H1 (cell line): Measurements from ENCODE around the gene MROH8. TPM values are rescaled to one million over a fixed set of nuclear protein-coding genes. Genes with fewer than 3 reads are reported as not detected.

Experiments used
- CTCF ChIA-PET: fragments of 300-600 bp; sonication (Branson Sonifier 250); formaldehyde crosslinking; loops from one replicate; lab custom pipeline; 2021; ENCODE audit not compliant: partially characterized antibody; lab: Charles Lee
- POLR2A ChIA-PET: fragments of 300-600 bp; sonication (Branson Sonifier 250); formaldehyde crosslinking; loops from one replicate; lab custom pipeline; 2021; ENCODE audit warnings: inconsistent platforms; ENCODE audit not compliant: partially characterized antibody; lab: Charles Lee
- DNase-seq, 2 experiments: peaks; one replicate each; pipeline versions ENCODE4 v3.0.0 to v3.0.0-alpha.2; 2010 to 2022; ENCODE audit warnings: low spot score in 2 of 2, low read depth in 1 of 2, mixed read lengths in 1 of 2
- FAIRE-seq: peaks from 2 replicates; lab custom pipeline; 2011; peaks lifted over from hg19 to GRCh38; lab: Jason Lieb, UNC
- H2AFZ ChIP-seq: 2 replicates; pipeline ENCODE4 v1.8.1; 2012; ENCODE audit warnings: low read length, inconsistent platforms
- H2AK5ac ChIP-seq: 2 replicates; pipeline ENCODE4 v1.6.1; 2013; ENCODE audit warnings: low read depth, low read length
- H2BK120ac ChIP-seq: replicated peaks from 2 replicates; pipeline ENCODE3; 2013; ENCODE audit warnings: low read depth, low read length, inconsistent platforms
- H2BK12ac ChIP-seq: 2 replicates; pipeline ENCODE4 v1.6.1; 2013; ENCODE audit warnings: low read depth, low read length
- H2BK15ac ChIP-seq: 2 replicates; pipeline ENCODE4 v1.6.1; 2013; ENCODE audit warnings: low read length
- H2BK20ac ChIP-seq: 2 replicates; pipeline ENCODE4 v1.6.1; 2013; ENCODE audit warnings: low read length
- H2BK5ac ChIP-seq: 2 replicates; pipeline ENCODE4 v1.6.1; 2013; ENCODE audit warnings: low read depth, low read length
- H3K14ac ChIP-seq: 2 replicates; pipeline ENCODE4 v1.6.1; 2013; ENCODE audit warnings: inconsistent platforms; ENCODE audit not compliant: insufficient read length
- H3K18ac ChIP-seq: 2 replicates; pipeline ENCODE4 v1.6.1; 2013; ENCODE audit warnings: low read length; ENCODE audit errors: extremely low read depth
- H3K23ac ChIP-seq: 2 replicates; pipeline ENCODE4 v1.6.1; 2013; ENCODE audit warnings: inconsistent platforms; ENCODE audit not compliant: insufficient read length
- H3K23me2 ChIP-seq: 2 replicates; pipeline ENCODE4 v1.6.1; 2013; ENCODE audit warnings: low read depth, low read length
- H3K27ac ChIP-seq: 2 replicates; pipeline ENCODE4 v1.6.1; 2011; ENCODE audit warnings: low read depth, low read length, inconsistent platforms
- H3K27me3 ChIP-seq, 4 experiments: replicated peaks in 1 of 4; 1 replicate in 1 of 4; 2 replicates in 3 of 4; pipeline versions ENCODE4 v1.6.1 to v1.8.1; 2011 to 2013; ENCODE audit warnings: low read length in 3 of 4, mild to moderate bottlenecking in 3 of 4, inconsistent platforms in 2 of 4, mixed read lengths in 2 of 4, moderate library complexity in 1 of 4; ENCODE audit not compliant: control insufficient read depth in 3 of 4, insufficient read depth in 3 of 4; ENCODE audit errors: extremely low read depth in 1 of 4
- H3K36me3 ChIP-seq, 4 experiments: 2 replicates each; pipeline versions ENCODE4 v1.6.1 to v1.8.1; 2011 to 2013; ENCODE audit warnings: mild to moderate bottlenecking in 4 of 4, low read length in 3 of 4, moderate library complexity in 2 of 4, control low read depth in 1 of 4, inconsistent platforms in 1 of 4; ENCODE audit not compliant: insufficient read depth in 4 of 4, control insufficient read depth in 2 of 4
- H3K4ac ChIP-seq: replicated peaks from 2 replicates; pipeline ENCODE3; 2013; ENCODE audit warnings: low read length, low read depth, mixed read lengths, inconsistent platforms; ENCODE audit not compliant: insufficient read length
- H3K4me1 ChIP-seq, 4 experiments: replicated peaks in 1 of 4; 1 replicate in 1 of 4; 2 replicates in 3 of 4; pipeline versions ENCODE4 v1.6.1 to v1.8.1; 2011 to 2013; ENCODE audit warnings: low read length in 3 of 4, inconsistent platforms in 2 of 4, mixed read lengths in 1 of 4; ENCODE audit not compliant: insufficient read depth in 4 of 4, control insufficient read depth in 3 of 4
- H3K4me2 ChIP-seq, 2 experiments: 2 replicates each; pipeline versions ENCODE4 v1.6.1 to v1.8.1; 2011 to 2013; ENCODE audit warnings: low read depth in 2 of 2, low read length in 2 of 2, control low read depth in 1 of 2, inconsistent platforms in 1 of 2, mild to moderate bottlenecking in 1 of 2; ENCODE audit not compliant: insufficient read depth in 1 of 2
- H3K4me3 ChIP-seq, 4 experiments: fragments of 200-600, 300-600 bp in 1 of 4; sonication (generic), shearing (Covaris generic), sonication (Bioruptor Twin) in 1 of 4; 2 replicates each; pipeline versions ENCODE4 v1.5.1 to v1.8.1; 2011 to 2016; ENCODE audit warnings: low read length in 4 of 4, low read depth in 3 of 4, control low read depth in 2 of 4, inconsistent platforms in 2 of 4, mild to moderate bottlenecking in 2 of 4, mixed read lengths in 1 of 4, moderate library complexity in 1 of 4; ENCODE audit not compliant: insufficient read depth in 2 of 4; ENCODE audit errors: extremely low read depth in 1 of 4
- H3K56ac ChIP-seq: replicated peaks from 2 replicates; pipeline ENCODE3; 2013; ENCODE audit warnings: low read depth, mild to moderate bottlenecking, mixed read lengths, low read length, inconsistent platforms; ENCODE audit not compliant: insufficient read length
- H3K79me1 ChIP-seq: 2 replicates; pipeline ENCODE4 v1.6.1; 2013; ENCODE audit warnings: low read depth, low read length, control low read depth
- H3K79me2 ChIP-seq, 2 experiments: 2 replicates each; pipeline versions ENCODE4 v1.6.1 to v1.8.1; 2012 to 2013; ENCODE audit warnings: low read length in 2 of 2, mild to moderate bottlenecking in 2 of 2, inconsistent platforms in 1 of 2; ENCODE audit not compliant: insufficient read depth in 2 of 2, control insufficient read depth in 1 of 2
- H3K9ac ChIP-seq, 4 experiments: replicated peaks in 1 of 4; 1 replicate in 1 of 4; 2 replicates in 3 of 4; pipeline versions ENCODE4 v1.6.1 to v1.8.1; 2011 to 2013; ENCODE audit warnings: low read depth in 3 of 4, low read length in 3 of 4, control low read depth in 2 of 4, mild to moderate bottlenecking in 2 of 4, moderate library complexity in 2 of 4, inconsistent platforms in 1 of 4; ENCODE audit errors: extremely low read depth in 1 of 4
- H3K9me3 ChIP-seq, 2 experiments: 2 replicates each; pipeline versions ENCODE4 v1.6.1 to v1.8.1; 2012 to 2013; ENCODE audit warnings: mild to moderate bottlenecking in 2 of 2, moderate library complexity in 2 of 2, control low read depth in 1 of 2, inconsistent platforms in 1 of 2, low read depth in 1 of 2, low read length in 1 of 2, mixed read lengths in 1 of 2; ENCODE audit not compliant: insufficient read depth in 2 of 2
- H4K20me1 ChIP-seq, 2 experiments: replicated peaks in 1 of 2; 2 replicates each; pipeline versions ENCODE3 to v1.8.1; 2011 to 2013; ENCODE audit warnings: inconsistent platforms in 2 of 2, low read length in 2 of 2, mild to moderate bottlenecking in 1 of 2; ENCODE audit not compliant: insufficient read depth in 2 of 2, control insufficient read depth in 1 of 2
- H4K5ac ChIP-seq: 2 replicates; pipeline ENCODE4 v1.6.1; 2013; ENCODE audit warnings: low read length, low read depth, mixed read lengths, inconsistent platforms; ENCODE audit not compliant: insufficient read length
- H4K8ac ChIP-seq: 2 replicates; pipeline ENCODE4 v1.8.0; 2013; ENCODE audit warnings: mild to moderate bottlenecking, moderate library complexity, low read length, inconsistent platforms; ENCODE audit not compliant: insufficient read depth; ENCODE audit errors: extremely low read depth
- H4K91ac ChIP-seq: replicated peaks from 2 replicates; pipeline ENCODE3; 2013; ENCODE audit warnings: low read length, mixed read lengths, inconsistent platforms; ENCODE audit not compliant: insufficient read length
- ASH2L ChIP-seq: fragments of 200-600, 300-600 bp; sonication (generic); IDR thresholded peaks from one replicate; pipeline ENCODE4 v1.7.1; 2017; ENCODE audit warnings: low read length
- EGR1 ChIP-seq: IDR thresholded peaks from 2 replicates; pipeline ENCODE4 v1.6.1; 2011; ENCODE audit warnings: low read depth, low read length, borderline replicate concordance
- JUND ChIP-seq: IDR thresholded peaks from 2 replicates; pipeline ENCODE4 v1.6.1; 2011; ENCODE audit warnings: mild to moderate bottlenecking, improper control_type of control experiment, low read length
- MAFK ChIP-seq: IDR thresholded peaks from 2 replicates; pipeline ENCODE4 v1.6.1; 2012; ENCODE audit warnings: low read depth, mild to moderate bottlenecking, improper control_type of control experiment, low read length
- NRF1 ChIP-seq: IDR thresholded peaks from 2 replicates; pipeline ENCODE4 v1.6.1; 2011; ENCODE audit warnings: mild to moderate bottlenecking, low read depth, low read length, improper control_type of control experiment
- ZNF274 ChIP-seq: IDR thresholded peaks from 2 replicates; pipeline ENCODE4 v1.7.0; 2012; ENCODE audit warnings: low read length, borderline replicate concordance; ENCODE audit errors: extremely low read depth
- WGBS, 2 experiments: shearing (Covaris generic) in 1 of 2; methylation state at CpG; one replicate each; pipeline versions ENCODE4 v1.1.6 to v1.1.7; 2013 to 2015; ENCODE audit warnings: low lambda C conversion rate in 2 of 2, mixed read lengths in 2 of 2, inconsistent platforms in 1 of 2, low coverage in 1 of 2, missing lambda C conversion rate in 1 of 2; ENCODE audit not compliant: insufficient replicate concordance in 2 of 2, insufficient coverage in 1 of 2, insufficient read length in 1 of 2; ENCODE audit errors: extremely low coverage in 1 of 2, missing lambda C conversion rate in 1 of 2; 5-methylcytosine and 5-hydroxymethylcytosine counted together
- polyA plus RNA-seq, 7 experiments: library from polyadenylated mRNA; depleted of rRNA in 3 of 7; stranded (reverse) in 5 of 7; unstranded in 2 of 7; fragments of >200 nt in 5 of 7; fragments of 200-250 nt in 2 of 7; gene quantifications; 1 replicate in 5 of 7; 2 replicates in 1 of 7; 4 replicates in 1 of 7; pipeline versions ENCODE4 v1.2.1 to v1.2.3, GENCODE V29; 2011 to 2013; ENCODE audit warnings: missing spikeins in 2 of 7, mixed read lengths in 2 of 7
- total RNA-seq: library from RNA; stranded (reverse); fragmentation: NEBNext Ultra II Directional; extraction: Animal tissue kit (Norgen Biotek cat#: 25700); gene quantifications from 2 replicates; pipeline ENCODE4 v1.2.1, GENCODE V29; 2021
- TF ChIP-seq, protein P1 (sequence below): IDR thresholded peaks from 2 replicates; pipeline ENCODE4 v1.6.1; 2011; ENCODE audit warnings: low read length, improper control_type of control experiment

The MROH8 gene
- total and polyA plus RNA-seq, 2 of the 8 experiments (the other 6 are each of a cell fraction or from before 2014, with no cell fraction given): 0.50 to 0.86 TPM

DNA sequence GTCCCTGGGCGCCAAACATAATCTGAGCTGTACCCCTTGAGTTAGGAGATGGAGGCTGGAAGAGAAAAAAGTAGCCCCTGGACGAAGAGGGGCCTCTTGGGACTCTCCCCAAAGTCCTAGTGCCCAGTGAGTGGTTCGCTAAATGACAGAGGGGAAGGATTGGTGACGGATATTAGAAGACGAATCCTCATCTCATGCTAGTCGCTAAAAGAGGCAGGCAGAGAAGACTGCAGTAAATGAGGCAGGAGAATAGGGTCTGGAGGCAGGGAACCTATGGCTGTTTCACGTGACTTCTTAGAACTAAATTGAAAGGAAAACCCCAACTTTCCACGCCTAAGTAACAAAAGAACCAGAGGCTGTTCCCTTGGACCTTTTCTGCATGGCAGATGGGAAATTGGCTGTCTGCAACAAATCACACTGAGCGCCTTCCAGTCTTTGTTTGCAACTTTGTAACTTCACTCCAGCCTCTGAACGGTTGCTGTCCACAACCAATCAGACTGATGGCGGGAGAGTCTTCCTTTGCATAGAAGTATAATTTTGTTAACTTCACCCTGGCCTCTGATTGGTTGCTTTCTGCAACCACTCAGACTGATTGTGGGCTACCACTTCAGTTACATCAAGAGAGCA is 82.8 kb downstream of the MROH8 start:
- Histone ChIP-seq H3K27me3 (no peaks in the 10 kb centered on the region), H3K27ac (peak overlapping the region; percentile 98)
- TF ChIP-seq EGR1: no peak
- no peak for TF ChIP-seq NRF1
- TF ChIP-seq JUND: no peak
- no peak for TF ChIP-seq MAFK
- peak; percentile 37 for TF ChIP-seq ASH2L
- TF ChIP-seq ZNF274: no peak
- TF ChIP-seq, protein P1, sequence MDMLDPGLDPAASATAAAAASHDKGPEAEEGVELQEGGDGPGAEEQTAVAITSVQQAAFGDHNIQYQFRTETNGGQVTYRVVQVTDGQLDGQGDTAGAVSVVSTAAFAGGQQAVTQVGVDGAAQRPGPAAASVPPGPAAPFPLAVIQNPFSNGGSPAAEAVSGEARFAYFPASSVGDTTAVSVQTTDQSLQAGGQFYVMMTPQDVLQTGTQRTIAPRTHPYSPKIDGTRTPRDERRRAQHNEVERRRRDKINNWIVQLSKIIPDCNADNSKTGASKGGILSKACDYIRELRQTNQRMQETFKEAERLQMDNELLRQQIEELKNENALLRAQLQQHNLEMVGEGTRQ: no peak
- TF ChIP-seq, all 59 proteins: peak for 1
- peak overlapping the region; percentile 89 for H4K5ac ChIP-seq
- no peak overlapping the region for H3K14ac ChIP-seq
- no peaks in the 10 kb centered on the region for H3K9me3 ChIP-seq
- POLR2A ChIA-PET: interaction anchor here (0.6 to 5.8 kb wide), 8 partner anchors 11 to 141 kb away, joined by 3 to 51 read pairs (median 4); partner anchors contain the start of genes MROH8 and RPN2
- H4K8ac ChIP-seq: peak overlapping the region; percentile 100
- peak overlapping the region; percentile 43; the same call in 1 of the 2 replicates for H2AFZ ChIP-seq
- H2BK5ac ChIP-seq: peak overlapping the region; percentile 97; the same call in 1 of the 2 replicates
- H3K23me2 ChIP-seq: peaks cover 4% of the 10 kb centered on the region
- H3K4me3 ChIP-seq: peak overlapping the region; percentile 11 to 75 (median 66); a peak in 4 of 8 replicates
- peaks cover 0 to 11% (median 5%) of the 10 kb centered on the region in 4 experiments; a peak in 4 of 7 replicates for H3K4me1 ChIP-seq
- H4K20me1 ChIP-seq: no peaks in the 10 kb centered on the region
- no peak overlapping the region; the same call in 1 of the 2 replicates for H2BK20ac ChIP-seq
- peaks cover 0 to 28% of the 10 kb centered on the region in 2 experiments; a peak in 2 of 4 replicates for H3K79me2 ChIP-seq
- peak overlapping the region; percentile 97 for H4K91ac ChIP-seq
- CTCF ChIA-PET: interaction anchor here (0.6 kb wide), 1 partner anchor 14 kb away, joined by 3 read pairs; no protein-coding TSS in a partner anchor
- peak overlapping the region; percentile 61 for H2BK120ac ChIP-seq
- H3K56ac ChIP-seq: peak overlapping the region; percentile 54
- DNase-seq (no peak), FAIRE-seq (no peak)
- peak overlapping the region; percentile 27 for H3K4ac ChIP-seq
- 0 out of 2 replicates have a peak, but pooled peaks cover 5% of the 10 kb centered on the region for H3K79me1 ChIP-seq
- H3K23ac ChIP-seq: no peak overlapping the region
- H2BK15ac ChIP-seq: peak overlapping the region; percentile 83
- peak overlapping the region; percentile 90; the same call in 1 of the 2 replicates for H2BK12ac ChIP-seq
- 67% methylated on average over 11 of the region's 11 CpGs; no CpG with 5 or more reads in 1 of the 2 experiments for WGBS, 2 experiments
- H3K18ac ChIP-seq: peak overlapping the region; percentile 80
- H3K4me2 ChIP-seq: peak overlapping the region; percentile 74 to 75
- peak overlapping the region in 3 of 4 experiments; percentile 77 to 99 (median 99); a peak in 6 of 7 replicates for H3K9ac ChIP-seq
- 0 out of 2 replicates have a peak overlapping the region, but pooled peaks have one; percentile 76 for H2AK5ac ChIP-seq
- H3K36me3 ChIP-seq: peaks cover 0 to 2% (median 0%) of the 10 kb centered on the region in 4 experiments; a peak in 1 of 8 replicates
